Stomach (tissue), 4 donors: Measurements from ENCODE around the gene CSNK1E.

ENCODE experiments used
- CTCF ChIP-seq, 7 experiments: fragments of 450-650 bp in 4 of 7; fragments of 200-600 bp in 3 of 7; sonication (generic) in 3 of 7; IDR thresholded peaks; one replicate each; pipeline ENCODE4 v1.5.1; 2016 to 2019; ENCODE audit warnings: antibody characterized with exemption in 7 of 7, control low read depth in 2 of 7, mild to moderate bottlenecking in 1 of 7
- EP300 ChIP-seq: sonication (generic); formaldehyde crosslinking; IDR thresholded peaks from one replicate; pipeline ENCODE4 v1.6.1; 2017; ENCODE audit warnings: antibody characterized with exemption
- POLR2A ChIP-seq, 4 donors: fragments of 450-650 bp; IDR thresholded peaks; one replicate each; pipeline ENCODE4 v1.6.1; 2016; ENCODE audit warnings: antibody characterized with exemption in 4 of 4, control low read depth in 2 of 4, mild to moderate bottlenecking in 1 of 4, moderate library complexity in 1 of 4

GRCh38 chr22:38248280-38248679, 69.0 kb downstream of the CSNK1E start:
- TF ChIP-seq CTCF (IDR thresholded peaks at IDR 0.05) (no peak), POLR2A (IDR thresholded peaks at IDR 0.05) (no peak), EP300 (no peak)
